Activated naive CD8-positive, alpha-beta T cell treated with anti-CD3 and anti-CD28 coated beads, Interleukin-2, amount 10 ng/mL, durations not matched to agents 7 days and 5 days (primary cell): ENCODE measurements around the gene P4HA3. TPM values are rescaled to one million over a fixed set of nuclear protein-coding genes. Genes with fewer than 3 reads are reported as not detected.

Experiments used
- ATAC-seq: fragments of 150-1000 bp; cut with Tn5 transposase; one replicate; pipeline ENCODE4 v1.10.0; 2021; ENCODE audit warnings: low read depth, moderate library complexity
- POLR2A ChIA-PET: fragments of 350-600 bp; sonication (Branson Sonifier 250); formaldehyde crosslinking; loops from one replicate; lab custom pipeline; 2021; ENCODE audit warnings: antibody characterized with exemption; lab: Charles Lee
- DNase-seq: peaks from one replicate; pipeline ENCODE4 v3.0.0; 2021
- H3K27ac Mint-ChIP-seq: one replicate; pipeline ENCODE4 v1.8.0; 2022; ENCODE audit warnings: mild to moderate bottlenecking, mixed read lengths
- H3K27me3 Mint-ChIP-seq: one replicate; pipeline ENCODE4 v1.8.0; 2022; ENCODE audit warnings: mild to moderate bottlenecking, moderate library complexity, mixed read lengths
- H3K36me3 Mint-ChIP-seq: one replicate; pipeline ENCODE4 v1.8.0; 2021; ENCODE audit warnings: mild to moderate bottlenecking, mixed read lengths
- H3K4me1 Mint-ChIP-seq: one replicate; pipeline ENCODE4 v1.8.0; 2021; ENCODE audit warnings: mixed read lengths
- H3K4me3 Mint-ChIP-seq: one replicate; pipeline ENCODE4 v1.8.0; 2022; ENCODE audit warnings: mild to moderate bottlenecking, moderate library complexity, mixed read lengths
- H3K9me3 Mint-ChIP-seq: one replicate; pipeline ENCODE4 v1.8.0; 2021; ENCODE audit warnings: mixed read lengths
- total RNA-seq, 2 experiments: library from RNA; stranded (reverse); gene quantifications; one replicate each; pipeline ENCODE4 v1.2.3, GENCODE V29; 2021

The P4HA3 gene
- total RNA-seq, 2 experiments from 2014 or later, result not detected

GRCh38 chr11:74269161-74269811 is 42.2 kb downstream of the P4HA3 start:
- ATAC-seq, result peak; percentile 83
- Mint-ChIP-seq H3K4me3 (no peak overlapping the region), H3K27ac (no peak overlapping the region), H3K4me1 (peaks cover 12% of the 10 kb centered on the region), H3K9me3 (no peaks in the 10 kb centered on the region), H3K36me3 (no peaks in the 10 kb centered on the region), H3K27me3 (peaks cover 14% of the 10 kb centered on the region)
- no peak for DNase-seq
- POLR2A ChIA-PET, result no interaction called here

GRCh38 chr11:74268456-74268855 is 43.0 kb downstream of the P4HA3 start:
- peaks cover 13% of the 10 kb centered on the region for H3K27me3 Mint-ChIP-seq
- POLR2A ChIA-PET, result no interaction called here
- ATAC-seq, result no peak
- H3K9me3 Mint-ChIP-seq, result no peaks in the 10 kb centered on the region
- H3K27ac Mint-ChIP-seq, result no peak overlapping the region
- H3K36me3 Mint-ChIP-seq, result no peaks in the 10 kb centered on the region
- H3K4me3 Mint-ChIP-seq, result no peak overlapping the region
- peaks cover 12% of the 10 kb centered on the region for H3K4me1 Mint-ChIP-seq
- DNase-seq, result no peak

- Mint-ChIP-seq H3K27ac (no peak overlapping the region), H3K27me3 (peaks cover 10% of the 10 kb centered on the region), H3K9me3 (no peaks in the 10 kb centered on the region), H3K36me3 (no peaks in the 10 kb centered on the region), H3K4me3 (no peak overlapping the region), H3K4me1 (peaks cover 12% of the 10 kb centered on the region)
- POLR2A ChIA-PET, result no interaction called here
- DNase-seq (no peak), ATAC-seq (no peak)
Measured at GRCh38 chr11:74267014-74267413, 44.4 kb downstream of the P4HA3 start.

- H3K27ac Mint-ChIP-seq, result no peak overlapping the region
- H3K27me3 Mint-ChIP-seq, result peaks cover 14% of the 10 kb centered on the region
- DNase-seq, result no peak
- H3K9me3 Mint-ChIP-seq, result no peaks in the 10 kb centered on the region
- no peaks in the 10 kb centered on the region for H3K36me3 Mint-ChIP-seq
- POLR2A ChIA-PET, result no interaction called here
- no peak for ATAC-seq
- H3K4me1 Mint-ChIP-seq, result peaks cover 12% of the 10 kb centered on the region
- H3K4me3 Mint-ChIP-seq, result no peak overlapping the region
Measured at GRCh38 chr11:74265256-74265655, 46.2 kb downstream of the P4HA3 start.

- DNase-seq (no peak), ATAC-seq (no peak)
- H3K4me1 Mint-ChIP-seq, result no peaks in the 10 kb centered on the region
- no peaks in the 10 kb centered on the region for H3K36me3 Mint-ChIP-seq
- no peak overlapping the region for H3K27ac Mint-ChIP-seq
- H3K9me3 Mint-ChIP-seq, result no peaks in the 10 kb centered on the region
- H3K27me3 Mint-ChIP-seq, result peaks cover 10% of the 10 kb centered on the region
- POLR2A ChIA-PET, result no interaction called here
- H3K4me3 Mint-ChIP-seq, result no peak overlapping the region
Measured at GRCh38 chr11:74262725-74263124, 48.7 kb downstream of the P4HA3 start.

- Mint-ChIP-seq H3K4me3 (no peak overlapping the region), H3K9me3 (no peaks in the 10 kb centered on the region), H3K36me3 (peaks cover 3% of the 10 kb centered on the region), H3K27me3 (peaks cover 6% of the 10 kb centered on the region), H3K27ac (no peak overlapping the region), H3K4me1 (peaks cover 4% of the 10 kb centered on the region)
- no peak for DNase-seq
- POLR2A ChIA-PET, result no interaction called here
- ATAC-seq, result no peak
Measured at GRCh38 chr11:74257959-74258553, 53.4 kb downstream of the P4HA3 start.

- ATAC-seq, result no peak
Measured at GRCh38 chr11:74256378-74257133, 54.9 kb downstream of the P4HA3 start.

GRCh38 chr11:74255741-74256375 is 55.6 kb downstream of the P4HA3 start:
- peaks cover 3% of the 10 kb centered on the region for H3K36me3 Mint-ChIP-seq
- ATAC-seq, result peak; percentile 67
- POLR2A ChIA-PET, result interaction anchor here (1.1 kb wide), 1 partner anchor 193 kb away, joined by 4 read pairs; no protein-coding TSS in a partner anchor
- H3K4me3 Mint-ChIP-seq, result no peak overlapping the region
- DNase-seq, result peak; percentile 41
- H3K4me1 Mint-ChIP-seq, result peaks cover 4% of the 10 kb centered on the region
- H3K27ac Mint-ChIP-seq, result no peak overlapping the region
- H3K27me3 Mint-ChIP-seq, result peaks cover under 1% of the 10 kb centered on the region
- no peaks in the 10 kb centered on the region for H3K9me3 Mint-ChIP-seq

More at GRCh38 chr11:74256378-74257133, 54.9 kb downstream of the P4HA3 start:
- Mint-ChIP-seq H3K4me3 (no peak overlapping the region), H3K27me3 (peaks cover 3% of the 10 kb centered on the region), H3K36me3 (peaks cover 3% of the 10 kb centered on the region), H3K27ac (no peak overlapping the region), H3K4me1 (peaks cover 4% of the 10 kb centered on the region), H3K9me3 (no peaks in the 10 kb centered on the region)
- no peak for DNase-seq
- POLR2A ChIA-PET, result interaction anchor here (1.1 kb wide), 1 partner anchor 193 kb away, joined by 4 read pairs; no protein-coding TSS in a partner anchor

GRCh38 chr11:74253361-74253760 is 58.1 kb downstream of the P4HA3 start:
- Mint-ChIP-seq H3K27me3 (no peaks in the 10 kb centered on the region), H3K36me3 (peaks cover 5% of the 10 kb centered on the region), H3K9me3 (no peaks in the 10 kb centered on the region), H3K27ac (no peak overlapping the region), H3K4me1 (peaks cover 4% of the 10 kb centered on the region), H3K4me3 (no peak overlapping the region)
- DNase-seq (no peak), ATAC-seq (no peak)
- POLR2A ChIA-PET, result no interaction called here

GRCh38 chr11:74249496-74249895 is 61.9 kb downstream of the P4HA3 start:
- no peak for ATAC-seq
- POLR2A ChIA-PET, result no interaction called here

GRCh38 chr11:74248469-74248868 is 63.0 kb downstream of the P4HA3 start:
- DNase-seq (no peak), ATAC-seq (no peak)
- POLR2A ChIA-PET, result no interaction called here
- Mint-ChIP-seq H3K9me3 (no peaks in the 10 kb centered on the region), H3K4me3 (no peak overlapping the region), H3K4me1 (no peaks in the 10 kb centered on the region), H3K27ac (no peak overlapping the region), H3K27me3 (no peaks in the 10 kb centered on the region), H3K36me3 (peaks cover 8% of the 10 kb centered on the region)

More at GRCh38 chr11:74249496-74249895, 61.9 kb downstream of the P4HA3 start:
- no peak overlapping the region for H3K4me3 Mint-ChIP-seq
- H3K4me1 Mint-ChIP-seq, result no peaks in the 10 kb centered on the region
- H3K27ac Mint-ChIP-seq, result no peak overlapping the region
- no peak for DNase-seq
- H3K27me3 Mint-ChIP-seq, result no peaks in the 10 kb centered on the region
- H3K36me3 Mint-ChIP-seq, result peaks cover 11% of the 10 kb centered on the region
- no peaks in the 10 kb centered on the region for H3K9me3 Mint-ChIP-seq

GRCh38 chr11:74238243-74238642 is 73.2 kb downstream of the P4HA3 start:
- no peak overlapping the region for H3K4me3 Mint-ChIP-seq
- POLR2A ChIA-PET, result no interaction called here
- no peaks in the 10 kb centered on the region for H3K4me1 Mint-ChIP-seq
- DNase-seq (no peak), ATAC-seq (no peak)
- no peaks in the 10 kb centered on the region for H3K9me3 Mint-ChIP-seq
- peaks cover 21% of the 10 kb centered on the region for H3K36me3 Mint-ChIP-seq
- no peak overlapping the region for H3K27ac Mint-ChIP-seq
- H3K27me3 Mint-ChIP-seq, result no peaks in the 10 kb centered on the region

GRCh38 chr11:74237541-74237940 is 73.9 kb downstream of the P4HA3 start:
- Mint-ChIP-seq H3K27me3 (no peaks in the 10 kb centered on the region), H3K4me1 (no peaks in the 10 kb centered on the region), H3K36me3 (peaks cover 21% of the 10 kb centered on the region), H3K9me3 (no peaks in the 10 kb centered on the region), H3K27ac (no peak overlapping the region), H3K4me3 (no peak overlapping the region)
- POLR2A ChIA-PET, result no interaction called here
- no peak for ATAC-seq
- DNase-seq, result no peak
